Activated CD4-positive, CD25-positive, alpha-beta regulatory T cell treated with anti-CD3 and anti-CD28 coated beads, Interleukin-2, amount 50 U/mL, for 24 hours (primary cell): ENCODE measurements around the gene RHBG.

Experiments
- ATAC-seq, 2 donors: fragments of 150-1000 bp; cut with Tn5 transposase; one replicate each; pipeline ENCODE4 v1.10.0; 2021; ENCODE audit warnings: mild to moderate bottlenecking in 1 of 2, moderate library complexity in 1 of 2

RHBG gene

DNA sequence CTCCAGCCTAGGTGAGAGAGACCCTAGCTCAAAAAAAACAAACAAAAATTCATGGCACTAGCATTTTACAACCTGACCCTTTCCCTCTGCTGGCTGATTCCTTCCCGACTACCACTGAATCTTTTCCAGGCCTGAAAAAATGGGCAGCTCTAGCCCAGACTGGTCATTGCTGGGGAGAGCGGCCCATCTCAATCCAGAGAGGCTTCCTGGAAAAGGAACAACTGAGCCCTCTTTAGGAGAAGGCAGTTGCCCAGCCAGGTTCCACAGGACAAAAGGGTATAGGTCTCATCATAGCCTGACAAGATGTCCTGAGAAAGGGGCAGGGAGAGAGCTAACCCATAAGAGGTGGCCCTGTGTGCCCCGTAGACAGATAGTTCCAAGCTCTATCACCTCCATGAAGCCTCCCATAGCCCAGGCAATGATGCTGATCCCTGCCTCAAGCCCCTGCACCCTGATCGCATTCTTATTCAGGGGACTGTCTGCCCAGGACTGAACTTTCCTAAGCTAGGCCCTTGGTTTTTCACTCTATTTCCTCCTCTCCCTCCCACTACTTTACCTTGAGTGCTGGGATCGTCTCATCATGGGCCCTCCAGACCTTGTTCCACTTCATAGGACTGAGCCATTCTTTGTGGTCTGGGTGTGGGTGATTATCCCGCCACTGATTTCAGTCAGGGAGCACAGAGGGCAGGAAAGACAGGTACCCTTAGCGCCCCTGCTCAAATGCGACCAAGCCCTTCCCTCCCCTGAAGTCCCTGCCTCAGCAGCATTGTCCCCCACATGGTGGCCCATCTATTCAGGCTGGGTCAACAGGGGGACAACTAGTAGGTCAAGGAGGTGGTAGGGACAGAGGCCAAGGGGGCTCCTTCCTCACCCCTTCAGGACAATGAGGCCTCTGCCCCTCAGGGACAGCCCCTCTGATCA, 18.2 kb downstream of the RHBG start:
- no peak for ATAC-seq

DNA sequence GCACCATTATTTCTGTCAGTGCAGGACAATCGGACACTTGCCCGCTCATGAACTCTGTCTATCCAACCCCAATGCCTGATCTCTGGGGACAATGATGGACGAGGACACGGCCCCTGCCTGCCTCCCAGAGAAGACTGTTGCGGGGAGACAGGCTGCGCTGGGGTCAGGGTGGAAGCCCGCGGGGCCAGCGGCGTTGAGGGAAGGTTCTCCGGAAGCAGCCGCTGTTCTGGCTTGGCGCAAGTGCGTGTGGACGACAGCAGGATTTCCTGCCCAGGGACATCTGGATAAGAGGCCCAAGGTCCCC, 18.8 kb downstream of the RHBG start:
- no peak for ATAC-seq

DNA sequence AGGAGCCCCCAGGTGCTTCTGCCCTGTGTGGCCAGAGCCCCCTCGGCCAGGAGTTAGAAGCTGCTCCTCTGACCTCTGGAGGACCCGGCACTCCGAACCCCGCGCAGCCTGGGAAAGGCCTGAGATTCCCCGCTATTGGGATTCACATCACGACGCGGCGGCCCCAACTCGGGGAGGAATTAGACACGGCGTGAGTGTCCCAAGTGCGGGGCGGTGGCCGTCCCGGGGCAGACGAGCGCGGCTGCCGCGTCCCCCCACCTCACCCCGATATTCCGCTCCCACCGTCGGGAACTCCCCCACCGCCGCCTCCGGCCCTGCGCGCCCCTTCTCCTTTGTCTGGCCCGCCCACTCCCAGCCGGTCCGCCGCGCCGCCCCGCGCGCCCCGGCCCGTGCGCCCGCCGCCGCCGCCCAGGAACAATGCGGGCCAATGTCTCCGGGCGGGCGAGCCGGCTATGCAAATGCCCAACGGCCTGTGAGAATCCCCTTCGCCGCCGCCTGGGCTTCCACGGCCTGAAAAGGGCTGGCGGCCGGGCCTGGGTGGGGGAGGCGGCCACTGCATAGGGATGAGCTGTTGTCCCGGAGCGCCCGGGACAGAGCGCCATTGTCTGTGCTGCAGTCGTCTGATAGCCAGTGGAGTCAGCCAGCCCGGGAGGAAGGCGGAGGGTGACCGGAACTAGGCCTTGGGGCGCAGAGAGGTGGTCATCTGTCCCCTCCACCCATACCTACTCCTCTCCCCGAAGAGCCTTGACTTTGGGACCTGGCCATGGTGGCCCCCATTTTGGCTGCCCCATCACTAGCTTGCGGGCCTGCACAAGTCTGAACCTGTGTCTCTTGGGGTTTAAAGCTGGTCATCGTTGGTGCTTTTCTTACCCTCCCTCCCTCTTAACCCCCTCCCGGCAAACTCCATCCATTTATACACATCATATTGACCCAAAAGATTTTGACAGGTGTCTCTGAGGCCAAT, 19.4 kb downstream of the RHBG start:
- ATAC-seq: no peak

DNA sequence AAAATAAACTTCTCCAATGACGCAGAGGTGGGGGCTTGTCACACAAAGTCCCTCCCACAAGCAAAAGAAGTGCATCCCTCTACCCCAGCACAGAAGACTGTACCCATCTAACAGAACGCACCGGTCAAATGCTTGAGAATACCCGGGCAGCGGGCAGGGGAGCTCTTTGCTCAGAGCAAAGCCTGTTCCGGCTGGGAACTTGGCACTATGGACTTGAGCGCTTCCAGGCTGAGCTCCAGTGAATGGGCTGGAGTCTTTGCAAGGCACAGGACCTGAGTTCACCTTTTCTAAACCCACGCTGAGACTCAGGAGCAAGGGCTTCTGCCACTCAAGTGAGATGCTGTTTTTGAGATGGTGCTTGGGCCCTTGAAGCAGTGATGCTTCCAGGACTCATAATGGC, 20.3 kb downstream of the RHBG start:
- ATAC-seq: no peak

DNA sequence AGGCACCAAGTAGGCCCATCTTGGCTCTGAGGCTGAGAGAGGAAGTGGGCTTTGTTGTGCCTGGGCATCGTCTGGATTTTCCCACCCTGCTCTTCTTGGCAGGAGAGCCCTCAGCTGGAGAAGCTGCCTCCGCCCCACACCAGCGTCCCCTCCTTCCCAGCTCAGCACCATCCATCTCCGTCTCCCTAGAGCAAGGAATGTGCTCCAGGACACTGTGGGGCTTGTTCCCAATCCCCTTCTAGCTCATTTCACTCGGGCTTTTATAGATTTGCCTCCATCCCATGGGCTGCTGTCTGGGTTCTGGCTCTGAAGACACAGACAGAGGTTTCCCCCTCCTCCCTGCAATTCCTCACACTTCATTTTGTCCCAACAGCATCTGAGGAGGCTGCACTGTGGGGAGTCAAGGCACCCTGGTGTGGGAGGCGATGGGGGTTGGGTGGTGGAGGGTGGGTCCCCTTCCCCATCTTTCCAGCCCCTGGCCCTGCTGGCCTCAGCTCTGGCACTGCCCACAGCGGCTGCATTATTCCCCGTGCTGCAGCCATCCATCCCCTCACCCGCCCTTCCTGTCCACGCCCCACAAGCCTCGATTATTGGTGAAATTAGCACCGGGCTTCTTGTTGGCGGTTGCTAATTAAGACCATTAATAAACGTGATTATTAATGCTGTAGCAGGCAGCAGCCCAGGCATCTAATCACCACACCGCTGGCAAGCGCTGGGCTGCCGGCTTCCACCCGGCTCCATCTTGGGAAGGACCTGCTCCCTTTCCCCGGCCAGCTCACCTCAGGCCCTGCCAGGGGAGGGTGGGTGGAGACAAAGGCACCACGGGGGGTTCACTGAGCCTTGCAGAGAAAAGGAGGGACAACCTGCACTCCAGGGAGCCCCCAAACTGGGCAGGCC, 21.7 kb downstream of the RHBG start:
- no peak for ATAC-seq

DNA sequence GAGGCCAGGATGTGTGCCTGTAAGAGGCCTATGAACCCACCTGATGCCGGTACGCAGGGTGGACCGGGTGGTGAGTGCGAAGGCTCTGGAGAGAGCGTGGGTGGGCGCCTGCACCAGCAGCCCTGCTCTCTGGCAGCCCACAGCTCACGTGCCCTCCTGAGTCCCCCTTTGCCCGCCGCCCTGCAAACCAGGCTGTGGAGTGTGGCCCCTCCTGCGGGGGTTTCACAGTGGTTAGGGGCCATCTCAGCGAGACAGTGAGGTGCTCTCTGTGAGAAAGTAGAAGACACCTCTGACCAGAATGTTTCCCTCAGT, 22.3 kb downstream of the RHBG start:
- ATAC-seq: no peak

DNA sequence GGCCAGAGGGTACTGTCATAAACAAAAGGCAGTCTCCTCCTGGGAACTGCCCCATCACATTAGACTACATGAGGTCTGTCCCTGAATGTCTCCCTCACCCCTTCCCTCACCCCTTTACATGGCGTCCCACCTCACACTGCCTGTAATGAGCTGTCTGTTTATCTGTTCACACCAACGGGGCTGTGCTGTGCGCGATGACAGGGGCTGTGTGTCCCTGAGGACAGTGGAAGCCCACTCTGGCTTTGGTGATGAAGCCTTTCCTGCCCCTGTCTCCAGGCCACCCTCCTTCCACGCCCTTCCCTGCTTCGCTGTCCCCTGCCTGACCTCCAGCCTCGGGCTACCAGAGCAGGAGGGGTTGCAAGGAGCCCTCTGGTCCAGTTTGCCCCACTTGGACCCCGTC, 22.7 kb downstream of the RHBG start:
- ATAC-seq: no peak

DNA sequence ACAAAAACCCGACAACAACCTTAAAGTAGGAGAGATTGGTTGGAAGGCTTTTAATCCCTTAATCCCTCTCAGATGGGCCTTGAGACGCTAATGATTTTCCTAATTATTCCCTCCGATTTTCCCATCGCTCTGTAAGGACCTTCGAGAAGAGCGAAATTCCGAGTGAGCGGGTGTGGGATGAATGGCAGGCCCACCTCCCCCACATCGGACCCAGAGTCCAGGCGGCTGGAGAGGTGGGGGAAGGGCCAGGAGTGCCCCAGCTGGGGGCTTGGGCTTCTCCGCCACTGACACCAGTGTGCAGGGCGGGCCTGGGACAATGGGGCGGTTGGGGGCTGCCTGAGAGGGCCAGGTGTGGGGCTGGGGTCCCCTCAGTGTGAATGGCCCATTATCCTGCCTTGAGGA, 23.4 kb downstream of the RHBG start:
- ATAC-seq: no peak

DNA sequence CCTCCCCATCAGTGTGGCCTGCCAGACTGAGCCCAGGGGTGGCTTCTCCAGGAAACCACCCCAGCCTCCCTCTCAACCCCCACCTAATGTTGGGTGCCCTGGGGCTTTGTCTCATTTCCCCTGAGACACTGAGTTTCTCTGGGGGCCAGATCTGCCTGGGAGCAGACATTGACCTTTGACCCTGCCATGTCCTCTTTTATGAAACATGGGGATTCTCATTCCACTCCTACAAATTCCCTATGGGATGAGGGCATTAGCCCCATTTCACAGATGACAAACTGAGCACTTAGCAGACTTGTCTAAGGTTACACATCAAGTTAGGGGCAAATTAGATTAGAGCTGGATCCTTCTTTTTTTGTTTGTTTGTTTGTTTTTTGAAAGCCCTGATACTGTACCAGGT, 24.1 kb downstream of the RHBG start:
- ATAC-seq: no peak

DNA sequence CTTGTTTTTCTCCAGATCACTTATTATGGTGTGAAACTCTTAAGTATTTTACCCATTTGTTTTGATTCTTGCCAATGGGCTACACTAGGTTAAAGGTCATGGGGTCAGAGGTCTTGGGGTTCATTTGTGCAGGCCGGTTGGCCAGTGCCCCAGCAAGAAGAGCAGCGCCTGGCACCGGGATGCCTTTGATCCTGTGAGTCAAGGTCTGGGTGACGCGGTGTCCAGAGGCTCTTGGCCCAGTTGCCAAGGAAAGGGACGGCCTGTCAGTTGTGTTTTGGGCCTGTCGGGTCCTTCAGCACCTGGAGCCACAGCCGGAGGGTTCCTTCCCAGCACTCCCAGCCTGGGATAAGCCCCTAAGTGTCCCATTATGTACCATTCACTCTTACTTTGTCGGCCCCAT, 25.1 kb downstream of the RHBG start:
- ATAC-seq: no peak

DNA sequence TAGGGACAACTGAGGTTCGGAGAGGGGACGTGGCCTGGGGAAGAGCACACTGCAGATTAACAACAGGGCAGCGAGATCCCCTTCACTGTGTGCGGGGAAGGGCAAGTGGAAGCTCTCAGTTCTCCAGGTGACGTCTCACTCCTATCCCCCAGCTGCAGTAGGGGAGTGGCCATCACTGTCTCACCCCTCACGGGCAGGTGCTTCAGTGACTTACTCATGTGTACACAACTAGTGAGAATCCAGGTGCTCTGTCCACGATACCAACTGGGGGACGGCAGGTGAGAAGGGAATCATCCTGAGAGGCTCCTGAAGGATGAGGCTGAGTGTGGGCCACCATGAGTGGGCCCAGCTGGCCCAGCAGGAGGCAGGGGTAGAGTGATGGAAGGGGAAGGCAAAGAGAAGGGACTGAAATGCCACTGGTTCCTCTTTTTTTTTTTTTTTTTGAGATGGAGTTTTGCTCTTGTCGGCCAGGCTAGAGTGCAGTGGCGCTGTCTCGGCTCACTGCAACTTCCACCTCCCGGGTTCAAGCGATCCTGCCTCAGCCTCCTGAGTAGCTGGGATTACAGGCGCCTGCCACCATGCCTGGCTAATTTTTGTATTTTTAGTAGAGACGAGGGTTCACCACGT, 25.9 kb downstream of the RHBG start:
- ATAC-seq: no peak

DNA sequence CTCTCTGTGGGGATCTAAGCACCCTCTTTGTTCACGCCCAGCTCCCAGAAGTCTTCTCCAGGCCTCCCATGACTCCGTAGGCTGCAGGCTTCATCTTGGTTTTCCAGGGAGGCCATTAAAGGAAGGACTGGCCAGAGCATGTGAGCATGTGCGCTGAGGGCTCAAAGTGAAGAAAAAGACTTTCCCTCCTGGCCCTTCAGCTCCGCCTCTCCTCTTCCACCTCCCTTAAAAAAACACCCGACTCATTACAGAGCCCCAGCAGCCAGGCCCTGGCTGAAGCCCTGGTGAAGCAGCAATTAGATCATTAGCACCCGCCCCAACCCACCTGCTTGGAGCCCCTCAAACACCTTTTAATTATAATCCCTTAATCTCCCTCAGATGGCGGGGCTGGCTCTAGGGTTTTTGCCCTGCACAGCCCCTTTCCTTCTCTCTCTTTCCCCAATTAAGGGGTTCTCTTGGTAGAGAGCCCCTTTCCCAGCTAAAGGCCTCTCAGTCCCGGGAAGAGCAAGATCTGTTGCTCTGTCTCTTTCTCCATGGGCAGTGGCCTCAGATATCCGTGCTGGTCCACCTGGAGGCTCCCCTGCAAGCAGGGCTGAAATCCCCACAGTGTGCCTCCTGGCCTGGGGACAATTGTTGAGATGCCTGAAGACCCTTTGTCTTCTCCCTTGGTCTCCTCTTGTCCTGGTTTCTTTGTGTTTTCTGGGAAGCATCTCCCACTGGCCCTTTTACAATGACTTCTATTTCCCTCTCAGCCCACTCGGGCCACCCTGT, 30.5 kb downstream of the RHBG start:
- ATAC-seq: no peak

DNA sequence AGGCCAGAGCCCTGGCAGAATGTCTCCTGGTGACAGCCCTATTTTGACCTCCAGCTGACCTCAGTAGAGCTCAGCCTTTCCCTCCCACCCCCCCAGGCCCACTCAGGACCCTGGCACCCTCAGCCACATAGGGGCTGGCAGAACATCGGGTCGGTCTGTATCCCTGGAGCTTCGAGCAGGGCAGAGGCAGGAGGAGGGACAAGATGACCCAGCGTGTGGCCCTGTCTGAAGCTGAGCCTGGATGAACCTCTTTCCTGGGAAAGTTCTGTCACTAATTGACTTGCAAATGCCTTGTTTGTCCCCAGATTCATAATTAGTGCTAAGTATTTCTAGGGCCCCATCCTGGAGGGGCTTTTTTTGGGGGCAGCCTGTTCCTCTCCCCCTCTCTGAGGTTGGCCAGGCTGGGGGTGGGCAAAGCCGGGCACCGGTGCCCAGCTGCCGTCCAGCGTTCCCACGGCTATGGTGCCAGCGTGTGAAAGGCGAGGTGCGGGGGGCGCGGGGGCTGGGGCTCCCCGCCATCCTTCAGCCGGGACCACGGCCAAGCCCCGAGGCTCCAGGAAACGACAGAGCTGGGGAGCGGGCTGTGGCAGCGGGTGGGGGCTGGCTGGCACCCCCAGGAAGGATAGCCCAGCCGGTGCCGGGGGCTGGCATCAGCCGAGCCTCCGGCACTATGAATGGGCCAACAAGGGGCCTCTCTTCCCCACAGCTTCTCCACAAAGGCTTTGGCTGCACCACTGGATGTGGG, 31.4 kb downstream of the RHBG start:
- no peak for ATAC-seq

DNA sequence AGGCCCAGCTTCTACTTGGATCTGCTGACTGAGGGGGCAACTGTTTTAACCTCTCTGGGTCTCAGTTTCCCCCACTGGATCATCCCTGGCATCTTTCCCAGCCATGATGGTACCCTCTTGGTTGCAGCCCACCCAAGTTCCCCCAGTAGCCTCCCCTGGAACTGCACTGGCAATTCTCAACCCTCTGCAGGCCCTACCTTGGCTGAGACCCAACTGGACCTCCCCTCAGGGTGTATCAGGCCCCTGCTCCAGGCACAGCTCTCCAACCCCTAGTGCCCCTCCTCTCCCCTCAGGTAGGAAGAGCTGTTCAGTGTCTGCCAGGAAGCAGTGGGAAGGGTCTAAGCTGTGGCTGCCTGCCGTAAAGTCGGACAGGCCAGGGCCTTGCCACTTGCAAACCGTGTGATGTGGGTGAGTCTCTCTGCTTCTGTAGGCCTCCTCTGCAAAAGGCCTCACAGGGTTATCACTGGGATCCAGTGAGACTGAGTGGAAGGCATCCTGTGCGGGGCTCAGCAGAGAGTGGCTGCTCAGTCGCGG, 32.1 kb downstream of the RHBG start:
- ATAC-seq: no peak

DNA sequence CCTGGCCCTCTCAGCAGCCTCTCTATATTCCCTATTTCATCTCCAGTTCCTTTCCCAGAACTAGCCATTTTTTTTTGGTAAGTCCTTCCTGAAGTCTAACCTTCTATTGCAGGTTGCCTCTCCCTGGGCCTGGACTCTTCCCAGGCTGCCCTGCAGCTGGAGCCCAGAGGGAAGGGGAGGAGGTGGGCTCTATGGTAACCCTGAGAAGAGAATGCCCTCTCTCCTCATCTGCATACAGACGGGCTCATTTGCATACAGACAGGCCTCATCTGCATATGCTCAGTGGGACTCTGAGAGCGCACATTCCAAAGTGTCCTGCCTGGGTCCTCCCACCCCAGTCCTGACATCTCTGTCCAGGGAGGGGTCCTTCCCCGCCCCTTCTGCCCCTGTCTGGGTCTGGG, 32.7 kb downstream of the RHBG start:
- no peak for ATAC-seq

DNA sequence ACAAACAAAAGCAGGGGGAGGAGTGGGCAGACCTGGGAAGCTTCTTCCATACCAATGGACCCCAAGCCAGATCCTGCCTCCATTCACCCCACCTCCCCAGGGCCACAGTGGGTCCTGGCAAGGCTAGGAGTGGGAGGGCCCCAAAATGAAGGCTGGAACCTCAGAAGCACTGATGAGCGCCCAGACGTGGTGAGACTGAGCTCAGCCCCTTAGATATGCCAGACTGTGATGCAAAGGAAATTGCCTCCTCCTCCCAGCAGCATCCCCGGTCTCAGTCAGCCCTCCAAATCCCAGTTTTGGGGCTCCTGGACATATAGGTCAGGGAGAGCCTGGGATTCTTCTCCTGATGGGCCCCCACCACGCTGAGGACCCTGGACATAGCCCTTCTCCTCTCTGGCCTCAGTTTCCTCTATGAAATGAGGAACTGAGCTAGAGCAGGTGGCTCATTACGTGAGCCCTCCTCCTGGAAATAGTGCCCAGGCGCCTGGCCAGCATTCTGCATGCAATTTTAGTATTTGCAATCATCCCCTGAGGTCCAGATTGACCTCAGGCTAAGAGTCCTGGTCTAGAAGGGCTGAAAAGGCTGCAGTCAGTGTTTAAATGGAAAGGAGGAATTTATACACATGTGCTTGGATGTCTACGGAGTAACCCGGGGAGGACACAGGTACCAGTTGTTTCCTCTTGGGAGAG, 33.5 kb downstream of the RHBG start:
- ATAC-seq: no peak

DNA sequence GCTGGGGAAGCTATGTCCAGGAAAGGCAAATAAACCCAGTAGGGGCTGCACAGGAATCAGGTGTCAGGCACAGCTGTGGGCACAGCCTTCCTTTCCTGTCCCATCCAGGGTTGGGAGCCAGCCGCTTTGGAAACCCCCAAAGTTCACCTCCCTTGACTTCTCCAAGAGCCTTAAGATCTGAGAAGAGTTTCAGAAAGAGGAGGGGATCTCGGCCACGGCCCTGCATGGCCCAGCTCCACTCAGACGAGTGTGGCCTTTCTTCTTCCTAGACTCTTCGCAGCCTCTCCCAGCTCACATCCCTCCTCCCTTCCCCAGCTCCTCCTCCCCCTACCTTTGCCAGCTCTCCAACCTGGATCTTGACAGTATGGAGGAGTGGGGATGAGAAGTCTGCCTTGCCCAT, 36.7 kb downstream of the RHBG start:
- no peak for ATAC-seq

DNA sequence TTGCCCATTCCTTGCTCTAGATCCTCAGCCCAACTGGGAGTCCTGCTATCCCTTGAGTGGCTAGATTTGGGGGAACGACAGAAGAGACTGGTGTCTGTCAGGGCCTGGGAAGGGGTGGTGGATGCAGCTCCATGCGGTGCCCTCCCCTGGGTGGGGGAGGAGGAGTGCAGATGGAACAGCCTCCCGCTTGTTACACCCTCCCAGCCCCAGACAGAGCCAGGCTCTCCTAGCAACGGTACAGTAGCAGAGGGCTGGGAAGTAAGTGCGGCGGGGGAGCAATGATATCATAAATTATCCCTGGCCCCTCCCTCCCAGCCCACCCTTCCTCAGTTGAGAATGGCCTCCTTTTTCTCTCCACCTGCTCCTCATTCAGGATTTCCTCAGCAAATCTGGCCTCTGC, 37.2 kb downstream of the RHBG start:
- no peak for ATAC-seq

DNA sequence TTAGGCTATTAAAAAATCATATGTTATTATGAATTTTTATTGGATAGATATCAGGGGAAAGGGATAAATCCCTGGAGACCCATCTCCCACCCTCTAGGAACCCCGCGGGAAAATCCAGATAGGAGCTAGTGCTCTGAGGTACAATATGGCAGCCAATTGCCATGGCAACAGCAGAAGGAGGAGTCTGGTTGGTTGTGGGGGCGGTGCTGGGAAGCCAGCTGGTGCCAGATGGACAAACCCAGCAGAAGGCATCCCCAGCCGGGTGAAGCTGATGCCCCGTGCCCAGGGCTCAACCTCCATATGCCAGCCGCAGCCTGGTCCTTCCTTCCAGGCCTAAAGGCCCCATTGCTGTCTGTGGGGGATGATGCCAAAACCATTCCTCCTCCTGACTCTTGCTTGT, 38.3 kb downstream of the RHBG start:
- ATAC-seq: no peak

DNA sequence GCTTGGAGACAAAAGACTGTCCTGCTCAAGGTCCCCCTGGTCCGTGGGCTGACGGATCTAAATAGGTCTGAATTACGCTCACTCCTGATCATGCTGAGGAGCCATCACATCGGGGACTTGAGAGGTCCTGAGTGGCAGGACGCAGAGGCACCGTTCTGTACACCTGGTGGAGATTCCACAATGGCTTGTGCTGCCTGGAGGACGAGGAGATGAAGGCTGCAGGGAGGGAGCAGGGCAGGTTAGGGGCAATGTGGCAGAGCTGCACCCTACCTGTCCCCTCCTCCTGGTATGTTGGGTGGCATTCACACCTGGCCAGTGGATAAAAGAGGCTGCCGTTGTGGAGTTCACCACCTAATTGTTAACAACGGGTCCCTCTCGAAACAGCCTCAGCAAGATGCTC, 38.7 kb downstream of the RHBG start:
- no peak for ATAC-seq
